IPS-NIHi7 (cell line): Measurements from ENCODE around the gene RNF41.
"Not testable (repeated sequence)": the region's sequence is repeated elsewhere in the genome, so short reads cannot be mapped to it uniquely, and the experiment has no call there.

ENCODE experiments used
- DNase-seq: peaks from one replicate; pipeline ENCODE4 v3.0.0; 2012; ENCODE audit warnings: mixed read lengths; ENCODE audit errors: extremely low spot score

Gene RNF41

GRCh38 chr12:56165369-56165768 lies 56.4 kb downstream of the RNF41 start:
- DNase-seq = no peak

DNA sequence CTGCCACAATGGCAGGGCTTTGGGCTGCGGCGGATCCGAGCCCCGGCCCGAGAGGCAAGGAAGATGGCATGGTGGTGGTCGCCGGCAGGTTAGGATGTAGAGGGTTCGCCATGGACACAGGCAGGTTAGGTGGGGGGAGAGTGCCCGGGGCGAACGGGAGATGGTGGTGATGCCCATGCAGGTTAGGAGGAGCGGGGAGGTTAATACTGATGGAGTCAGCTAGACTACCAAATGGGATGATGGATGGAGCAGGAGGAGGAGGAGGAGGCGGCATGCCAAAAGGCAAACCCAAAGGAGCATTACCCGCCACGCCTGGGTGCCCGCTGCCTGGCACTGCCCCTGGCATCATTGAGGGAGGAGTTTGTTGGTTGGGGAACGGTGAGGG lies 57.4 kb downstream of the RNF41 start:
- no peak for DNase-seq

GRCh38 chr12:56163533-56164344 lies 58.0 kb downstream of the RNF41 start:
- no peak for DNase-seq

DNA sequence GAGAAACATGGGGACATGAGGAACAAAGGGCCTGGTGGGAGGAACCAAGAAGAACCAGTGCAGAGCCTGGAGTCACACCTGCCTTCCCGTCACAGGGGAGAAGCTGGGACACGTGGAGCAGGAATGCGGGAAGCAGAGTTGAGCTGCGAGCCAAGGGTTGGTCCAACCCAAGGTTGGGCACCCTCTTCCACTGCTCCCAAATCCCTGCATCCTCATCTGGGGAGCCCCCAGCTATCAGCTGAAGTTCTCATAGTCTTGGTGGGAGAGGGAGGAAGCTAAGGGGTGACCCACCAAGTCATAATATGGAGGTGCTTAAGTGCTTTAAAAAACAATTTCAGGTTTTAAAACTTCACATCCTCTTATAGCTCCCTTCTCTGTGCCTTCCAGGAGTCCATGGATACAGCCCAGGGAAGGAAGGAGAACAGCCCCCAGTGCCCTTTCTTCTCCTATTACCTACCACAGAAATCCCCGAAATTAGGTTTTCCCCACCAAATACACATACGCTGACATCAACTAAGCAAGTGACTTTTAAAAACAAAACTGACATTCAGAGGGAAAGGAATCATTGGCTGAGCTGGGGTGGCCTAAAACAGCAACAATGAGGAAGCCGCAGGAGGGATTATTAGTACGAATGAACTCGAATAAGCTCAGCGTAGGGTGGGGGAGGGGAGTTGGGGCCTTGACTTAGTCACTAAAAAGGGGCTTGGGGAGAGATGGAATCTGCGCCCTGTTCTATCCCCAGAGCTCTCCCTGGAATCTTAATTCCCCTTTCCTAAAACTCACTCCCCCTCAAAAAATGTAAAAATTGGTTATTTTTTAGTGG lies 59.0 kb downstream of the RNF41 start:
- DNase-seq = no peak

- no peak for DNase-seq
These were observed 59.9 kb downstream of the RNF41 start for GRCh38 chr12:56161690-56162351.

GRCh38 chr12:56160894-56161689 lies 60.6 kb downstream of the RNF41 start:
- DNase-seq = no peak

DNA sequence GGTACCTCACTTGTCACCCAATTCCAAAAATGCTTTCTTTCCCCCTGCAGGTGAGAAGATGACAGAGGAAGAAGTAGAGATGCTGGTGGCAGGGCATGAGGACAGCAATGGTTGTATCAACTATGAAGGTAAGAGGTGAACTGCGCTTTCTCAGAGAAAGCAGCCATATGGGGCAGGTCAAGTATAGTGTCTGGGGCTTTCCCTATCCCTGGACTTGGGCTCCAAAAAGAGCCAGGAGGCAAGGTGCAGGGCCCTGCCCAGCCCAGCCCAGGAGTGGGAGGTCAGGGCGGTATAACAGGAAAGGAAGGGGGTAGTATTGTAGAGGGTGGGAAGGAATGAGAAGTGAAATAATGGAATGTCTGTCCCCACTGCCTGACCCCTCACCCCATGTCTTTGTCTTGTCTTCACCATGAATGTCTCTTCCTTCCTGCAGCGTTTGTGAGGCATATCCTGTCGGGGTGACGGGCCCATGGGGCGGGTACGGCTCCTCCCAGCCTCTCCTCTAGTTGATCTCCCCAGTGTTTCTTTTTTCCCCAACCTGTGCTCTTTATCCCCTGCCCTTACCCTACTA lies 61.4 kb downstream of the RNF41 start:
- no peak for DNase-seq

DNA sequence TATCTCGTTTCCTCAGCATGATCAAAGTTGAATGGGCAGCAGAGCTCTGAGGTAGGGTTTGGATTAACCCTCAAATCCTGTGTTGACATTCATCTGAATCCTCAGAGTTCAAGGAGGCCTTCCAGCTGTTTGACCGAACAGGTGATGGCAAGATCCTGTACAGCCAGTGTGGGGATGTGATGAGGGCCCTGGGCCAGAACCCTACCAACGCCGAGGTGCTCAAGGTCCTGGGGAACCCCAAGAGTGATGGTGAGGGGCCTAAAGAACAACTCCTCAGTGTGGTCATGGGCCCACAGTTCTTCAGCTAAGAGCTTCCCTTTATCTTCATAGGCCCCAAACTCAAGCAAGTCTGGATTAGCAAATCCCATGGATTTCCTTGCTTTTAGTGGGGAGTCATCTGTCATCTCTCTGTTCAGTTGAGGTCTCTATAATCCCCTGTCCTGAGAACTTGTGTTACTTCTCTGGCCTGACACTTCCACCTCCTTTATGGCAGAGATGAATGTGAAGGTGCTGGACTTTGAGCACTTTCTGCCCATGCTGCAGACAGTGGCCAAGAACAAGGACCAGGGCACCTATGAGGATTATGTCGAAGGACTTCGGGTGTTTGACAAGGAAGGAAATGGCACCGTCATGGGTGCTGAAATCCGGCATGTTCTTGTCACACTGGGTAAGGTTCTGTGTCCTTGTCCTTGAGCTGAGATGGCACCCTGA lies 62.1 kb downstream of the RNF41 start:
- DNase-seq = no peak

GRCh38 chr12:56158926-56159461 lies 62.7 kb downstream of the RNF41 start:
- peak; percentile 72 for DNase-seq

GRCh38 chr12:56158029-56158925 lies 63.4 kb downstream of the RNF41 start, which contains the start of gene MYL6:
Gene MYL6, plus strand, starts transcription at chr12:56158359. Its CDS starts 43 bp downstream, at chr12:56158402.
- peak; percentile 91 for DNase-seq

DNA sequence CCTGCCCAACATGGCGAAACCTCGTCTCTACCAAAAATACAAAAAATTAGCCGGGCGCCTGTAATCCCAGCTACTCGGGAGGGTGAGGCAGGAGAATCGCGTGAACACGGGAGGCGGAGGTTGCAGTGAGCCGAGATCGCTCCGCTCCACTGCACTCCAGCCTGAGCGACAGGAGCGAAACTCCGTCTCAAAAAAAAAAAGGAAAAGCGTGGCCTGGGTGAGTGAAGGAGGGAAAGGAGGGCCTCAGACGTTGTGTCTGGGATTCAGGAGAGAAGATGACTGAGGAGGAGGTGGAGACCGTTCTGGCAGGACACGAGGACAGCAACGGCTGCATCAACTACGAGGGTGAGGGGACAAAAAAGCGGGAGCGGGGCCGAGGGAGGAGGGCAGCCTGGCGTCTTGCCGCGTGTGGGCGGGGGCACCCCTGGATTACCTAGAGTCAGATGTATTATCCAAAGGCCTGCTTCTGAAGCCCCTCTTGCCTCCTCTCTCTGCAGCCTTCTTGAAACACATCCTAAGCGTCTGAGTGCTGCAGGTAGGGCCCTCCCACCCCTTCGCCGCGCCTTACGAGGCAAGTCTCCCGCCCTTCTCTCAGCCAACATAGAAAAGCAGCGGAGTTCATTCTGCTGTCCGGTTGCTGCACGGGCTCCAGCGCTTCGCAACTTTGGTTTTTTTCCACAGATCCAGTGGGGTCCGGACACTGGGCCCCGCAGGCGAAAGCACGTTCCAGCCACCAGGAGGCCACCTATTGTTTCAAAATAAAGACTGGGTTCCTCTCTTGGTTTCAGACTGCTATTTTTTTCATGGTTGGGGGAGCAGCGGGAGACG lies 64.3 kb downstream of the RNF41 start:
- DNase-seq = peak; percentile 35

DNA sequence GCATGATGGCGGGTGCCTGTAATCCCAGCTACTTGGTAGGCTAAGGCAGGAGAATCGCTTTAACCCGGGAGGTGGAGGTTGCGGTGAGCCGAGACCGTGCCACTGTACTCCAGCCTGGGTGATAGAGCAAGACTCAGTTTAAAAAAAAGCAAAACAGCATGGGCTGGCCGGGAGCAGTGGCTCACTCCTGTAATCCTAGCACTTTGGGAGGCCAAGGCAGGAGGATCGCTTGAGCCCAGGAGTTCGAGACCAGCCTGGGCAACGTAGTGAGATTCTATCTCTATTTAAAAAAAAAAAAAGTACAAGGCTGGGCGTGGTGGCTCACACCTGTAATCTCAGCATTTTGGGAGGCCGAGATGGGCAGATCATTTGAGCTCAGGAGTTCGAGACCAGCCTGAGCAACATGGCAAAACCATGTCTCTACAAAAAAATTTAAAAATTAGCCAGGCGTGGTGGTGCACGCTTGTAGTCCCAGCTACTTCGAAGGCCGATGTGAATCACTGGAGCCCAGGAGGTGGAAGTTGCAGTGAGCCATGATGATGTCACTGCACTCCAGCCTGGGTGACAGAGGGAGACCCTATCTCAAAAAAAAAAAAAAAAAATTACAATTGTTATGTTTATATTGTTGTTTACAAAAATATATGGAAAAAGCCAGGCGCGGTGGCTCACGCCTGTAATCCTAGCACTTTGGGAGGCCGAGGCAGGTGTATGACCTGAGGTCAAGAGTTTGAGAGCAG lies 65.1 kb downstream of the RNF41 start:
- DNase-seq = not testable (repeated sequence)

- DNase-seq = no peak
These were observed 66.4 kb downstream of the RNF41 start for GRCh38 chr12:56155256-56155845.

DNA sequence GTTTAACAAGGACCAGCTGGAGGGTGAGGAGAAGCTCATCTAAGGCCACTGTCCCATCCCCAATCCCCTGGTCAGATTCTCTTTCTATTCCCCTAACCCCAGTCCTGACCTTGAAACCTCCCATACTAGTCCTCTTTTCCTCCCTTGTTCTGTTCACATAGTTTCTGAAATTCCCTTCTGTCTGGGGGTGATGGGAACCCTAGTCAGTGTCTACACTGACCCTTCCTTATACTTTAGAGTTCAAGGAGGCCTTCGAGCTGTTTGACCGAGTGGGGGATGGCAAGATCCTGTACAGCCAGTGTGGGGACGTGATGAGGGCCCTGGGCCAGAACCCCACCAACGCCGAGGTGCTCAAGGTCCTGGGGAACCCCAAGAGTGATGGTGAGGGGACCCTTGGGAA lies 66.9 kb downstream of the RNF41 start:
- DNase-seq = no peak

DNA sequence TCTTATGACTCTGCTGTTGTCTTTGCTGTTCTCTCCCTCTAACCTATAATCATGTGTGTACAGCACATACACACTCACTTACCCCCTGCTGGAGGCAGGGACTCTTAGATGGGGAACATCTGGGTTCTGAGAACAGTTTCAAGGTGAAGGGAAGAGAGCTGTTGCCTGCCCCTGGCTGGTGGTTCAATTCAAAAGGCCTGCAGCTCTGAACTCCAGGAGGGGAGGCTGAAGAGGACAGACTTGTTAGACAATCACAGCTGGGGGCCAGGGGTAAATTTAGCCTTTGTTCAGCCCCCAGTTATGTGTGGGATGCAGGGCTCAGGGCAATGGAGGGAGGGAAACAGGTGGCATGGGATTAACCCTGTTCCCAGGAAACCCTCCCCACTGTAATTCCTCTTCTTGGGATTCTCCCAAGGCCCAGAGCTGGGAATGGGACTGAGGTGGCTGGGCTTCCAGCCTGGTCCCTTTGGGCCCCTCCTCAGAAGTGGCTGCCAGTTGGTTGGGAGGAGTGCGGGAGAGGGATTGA lies 67.4 kb downstream of the RNF41 start:
- DNase-seq = no peak

GRCh38 chr12:56153678-56154065 lies 68.0 kb downstream of the RNF41 start:
- no peak for DNase-seq
